SU-DHL-6 (cell line): ENCODE measurements around the gene SPATA9.

Source experiments
- EZH2phosphoT487 ChIP-seq: fragments of 200-600 bp; sonication (generic), shearing (Covaris generic); conservative IDR thresholded peaks from 2 replicates; pipeline ENCODE4 v1.6.1; 2018; ENCODE audit warnings: mild to moderate bottlenecking, antibody characterized with exemption, low read length, moderate library complexity, mixed read lengths
- TF ChIP-seq, protein P1 (sequence below): fragments of 200-600 bp; sonication (generic); IDR thresholded peaks from one replicate; pipeline ENCODE4 v1.5.1; 2017; ENCODE audit warnings: antibody characterized with exemption, mild to moderate bottlenecking, low read length, moderate library complexity; ENCODE audit not compliant: insufficient read depth, poor library complexity, severe bottlenecking

DNA sequence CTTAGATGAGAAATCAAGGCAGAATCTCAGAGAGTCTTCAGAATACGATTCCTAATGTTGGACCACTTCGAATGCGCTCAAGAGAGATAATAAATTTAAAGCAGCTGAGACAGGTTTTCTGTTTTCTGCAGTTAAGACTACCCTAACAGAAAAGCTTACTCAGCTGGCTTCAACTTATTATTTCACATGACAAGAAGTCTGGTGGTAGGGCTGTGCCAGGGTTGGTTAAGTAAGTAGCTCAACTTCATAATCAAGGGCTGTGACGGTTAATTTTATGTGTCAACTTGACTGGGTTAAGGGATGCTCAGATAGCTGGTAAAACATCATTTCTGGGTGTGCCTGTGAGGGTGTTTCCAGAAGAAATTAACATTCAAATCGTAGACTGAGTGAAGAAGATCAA is 59.1 kb downstream of the SPATA9 start:
- TF ChIP-seq, protein P1, sequence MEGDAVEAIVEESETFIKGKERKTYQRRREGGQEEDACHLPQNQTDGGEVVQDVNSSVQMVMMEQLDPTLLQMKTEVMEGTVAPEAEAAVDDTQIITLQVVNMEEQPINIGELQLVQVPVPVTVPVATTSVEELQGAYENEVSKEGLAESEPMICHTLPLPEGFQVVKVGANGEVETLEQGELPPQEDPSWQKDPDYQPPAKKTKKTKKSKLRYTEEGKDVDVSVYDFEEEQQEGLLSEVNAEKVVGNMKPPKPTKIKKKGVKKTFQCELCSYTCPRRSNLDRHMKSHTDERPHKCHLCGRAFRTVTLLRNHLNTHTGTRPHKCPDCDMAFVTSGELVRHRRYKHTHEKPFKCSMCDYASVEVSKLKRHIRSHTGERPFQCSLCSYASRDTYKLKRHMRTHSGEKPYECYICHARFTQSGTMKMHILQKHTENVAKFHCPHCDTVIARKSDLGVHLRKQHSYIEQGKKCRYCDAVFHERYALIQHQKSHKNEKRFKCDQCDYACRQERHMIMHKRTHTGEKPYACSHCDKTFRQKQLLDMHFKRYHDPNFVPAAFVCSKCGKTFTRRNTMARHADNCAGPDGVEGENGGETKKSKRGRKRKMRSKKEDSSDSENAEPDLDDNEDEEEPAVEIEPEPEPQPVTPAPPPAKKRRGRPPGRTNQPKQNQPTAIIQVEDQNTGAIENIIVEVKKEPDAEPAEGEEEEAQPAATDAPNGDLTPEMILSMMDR = no peak
- TF ChIP-seq EZH2phosphoT487 = no peak
